Muscle of back (tissue), 11 donors: ENCODE measurements around the gene MPPED2. TPM values are rescaled to one million over a fixed set of nuclear protein-coding genes. Genes with fewer than 3 reads are reported as not detected.

Experiments used
- DNase-seq, 3 donors: peaks; one replicate each; pipeline versions ENCODE4 v3.0.0 to v3.0.0-alpha.2; 2013
- polyA plus RNA-seq, 10 donors: library from polyadenylated mRNA; unstranded; fragments of 120-200 nt; gene quantifications; one replicate each; pipeline ENCODE4 v1.2.1, GENCODE V29; 2013; ENCODE audit not compliant: insufficient read length in 10 of 10

The MPPED2 gene
- polyA plus RNA-seq, 10 donors: 4.1 to 10.0 (median 7.9) TPM

DNA sequence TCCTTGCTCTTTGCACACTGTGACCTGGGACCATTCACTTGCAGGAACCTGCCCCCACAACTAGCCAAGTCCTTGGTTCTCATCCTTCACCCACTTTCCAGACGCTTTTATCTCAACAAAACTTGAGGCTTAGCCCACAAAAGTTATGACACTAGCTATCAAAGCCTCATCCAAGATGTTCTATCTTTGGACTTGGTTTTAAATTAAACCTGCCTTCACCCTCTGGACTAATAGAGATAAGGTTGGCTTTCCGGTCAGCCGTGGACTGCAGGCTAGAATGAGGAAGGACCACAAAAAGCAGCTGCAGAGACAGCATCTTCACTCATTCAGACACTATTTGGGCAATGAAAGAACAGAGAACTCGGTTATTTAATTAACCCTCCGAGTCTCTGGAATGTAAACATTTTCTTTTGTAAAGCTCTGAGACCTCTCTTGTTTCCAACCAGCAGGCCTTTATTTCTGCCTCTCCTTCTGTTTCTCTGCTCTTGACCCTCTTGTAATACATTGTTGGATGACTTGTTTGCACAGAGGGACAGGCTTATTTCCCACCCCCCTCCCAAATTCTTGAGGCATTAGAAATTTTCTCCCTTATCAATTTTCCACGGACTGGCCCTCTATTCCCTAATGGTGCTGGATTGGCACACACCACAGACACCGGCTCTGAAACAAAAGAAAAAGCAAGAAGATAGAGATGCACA, 221.9 kb downstream of the MPPED2 start:
- no peak for DNase-seq

DNA sequence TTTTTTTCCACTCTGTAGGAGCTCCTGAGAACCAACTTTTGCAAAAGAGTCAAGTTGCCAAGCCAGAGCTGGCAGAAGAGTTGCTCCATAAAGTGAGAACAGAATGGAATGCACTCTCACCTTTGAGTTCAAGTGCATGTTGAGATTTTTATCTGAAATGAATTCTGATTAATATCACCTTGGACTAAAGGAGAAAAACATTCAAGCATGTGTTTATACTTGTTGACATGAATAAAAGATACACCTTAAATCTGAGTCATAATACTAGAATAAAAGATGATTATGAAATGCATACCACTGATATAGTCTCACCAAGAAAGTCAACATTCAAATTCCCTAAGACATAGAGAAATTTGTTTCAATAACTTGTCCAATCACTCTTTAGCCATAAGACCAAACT, 225.4 kb downstream of the MPPED2 start:
- no peak for DNase-seq
